HepG2 (cell line): Measurements from ENCODE around the gene ERLEC1. TPM values are rescaled to one million over a fixed set of nuclear protein-coding genes. Genes with fewer than 3 reads are reported as not detected.
A peak's percentile ranks its signal among the peaks of the same experiment; 100 is the strongest.

Experiments used
- EZH2 ChIP-seq: conservative IDR thresholded peaks from 2 replicates; pipeline ENCODE4 v1.6.1; 2012; ENCODE audit warnings: mild to moderate bottlenecking, low read depth, low read length, moderate library complexity
- FUBP1 ChIP-seq: sonication (generic); formaldehyde crosslinking; IDR thresholded peaks from 2 replicates; pipeline ENCODE4 v1.5.1; 2020; ENCODE audit warnings: missing genetic modification reagents, mild to moderate bottlenecking, borderline replicate concordance
- GABPA ChIP-seq, 2 experiments: IDR thresholded peaks; 2 replicates each; pipeline ENCODE4 v1.6.1; 2011 to 2016; ENCODE audit warnings: low read depth in 2 of 2, low read length in 1 of 2, missing biosample characterization in 1 of 2, missing genetic modification characterization in 1 of 2
- KDM6A ChIP-seq: IDR thresholded peaks from 2 replicates; pipeline ENCODE4 v1.6.1; 2016; ENCODE audit warnings: low read depth
- MEIS2 ChIP-seq: sonication (generic); formaldehyde crosslinking; IDR thresholded peaks from 2 replicates; pipeline ENCODE4 v1.9.0; 2021; ENCODE audit warnings: mild to moderate bottlenecking, missing genetic modification reagents
- NFATC3 ChIP-seq: sonication (generic); formaldehyde crosslinking; IDR thresholded peaks from 2 replicates; pipeline ENCODE4 v1.5.1; 2020; ENCODE audit warnings: mild to moderate bottlenecking, missing genetic modification reagents
- PAF1 ChIP-seq: IDR thresholded peaks from 2 replicates; pipeline ENCODE4 v1.6.1; 2016; ENCODE audit warnings: missing genetic modification reagents, missing compliant biosample characterization
- RORA ChIP-seq: sonication (generic); formaldehyde crosslinking; IDR thresholded peaks from 2 replicates; pipeline ENCODE4 v1.5.0; 2020; ENCODE audit warnings: mild to moderate bottlenecking, missing genetic modification reagents, moderate library complexity
- SIN3B ChIP-seq: fragments of 150-350 bp; IDR thresholded peaks from 2 replicates; pipeline ENCODE4 v1.6.1; 2014; ENCODE audit warnings: low read length
- SKI ChIP-seq: fragments of 450-650 bp; IDR thresholded peaks from one replicate; pipeline ENCODE4 v1.6.1; 2018; ENCODE audit warnings: mild to moderate bottlenecking; ENCODE audit not compliant: partially characterized antibody
- TCF7 ChIP-seq: sonication (generic); IDR thresholded peaks from 2 replicates; pipeline ENCODE4 v1.6.1; 2016; ENCODE audit warnings: antibody characterized with exemption, low read depth
- XBP1 ChIP-seq: sonication (generic); formaldehyde crosslinking; IDR thresholded peaks from 2 replicates; pipeline ENCODE4 v1.5.0; 2020; ENCODE audit warnings: missing genetic modification reagents
- ZKSCAN8 ChIP-seq: IDR thresholded peaks from 2 replicates; pipeline ENCODE4 v1.6.1; 2016; ENCODE audit warnings: borderline replicate concordance, missing genetic modification reagents, missing compliant biosample characterization
- ZNF136 ChIP-seq: sonication (generic); formaldehyde crosslinking; IDR thresholded peaks from 2 replicates; pipeline ENCODE4 v1.8.1; 2022; ENCODE audit warnings: low read depth, mild to moderate bottlenecking, moderate library complexity, missing genetic modification reagents
- ZNF335 ChIP-seq: sonication (generic); formaldehyde crosslinking; IDR thresholded peaks from 2 replicates; pipeline ENCODE4 v1.4.0; 2020; ENCODE audit warnings: missing genetic modification reagents
- ZNF367 ChIP-seq: sonication (generic); formaldehyde crosslinking; IDR thresholded peaks from 2 replicates; pipeline ENCODE4 v1.4.0; 2020; ENCODE audit warnings: missing genetic modification reagents, borderline replicate concordance
- ZNF562 ChIP-seq: sonication (generic); formaldehyde crosslinking; IDR thresholded peaks from 2 replicates; pipeline ENCODE4 v1.8.0; 2022; ENCODE audit warnings: missing genetic modification reagents, borderline replicate concordance
- ZNF616 ChIP-seq: sonication (generic); formaldehyde crosslinking; IDR thresholded peaks from 2 replicates; pipeline ENCODE4 v1.5.0; 2020; ENCODE audit warnings: low read depth, mild to moderate bottlenecking, missing genetic modification reagents
- polyA plus RNA-seq, 8 experiments: library from polyadenylated mRNA; depleted of rRNA in 3 of 8; stranded (reverse) in 7 of 8; unstranded in 1 of 8; fragments of >200 nt; fragmentation: Illumina TruSeq in 4 of 8; extraction: Trizol in 4 of 8; gene quantifications; 2 replicates each; pipeline versions ENCODE4 v1.2.1 to v1.2.3, GENCODE V29; 2011 to 2016; ENCODE audit warnings: low read depth in 4 of 8, missing spikeins in 1 of 8, mixed read lengths in 1 of 8; ENCODE audit not compliant: insufficient read depth in 1 of 8
- total RNA-seq, 5 experiments: library from RNA; depleted of rRNA; stranded (reverse); fragments of >200 nt; fragmentation: Illumina TruSeq; extraction: Trizol; gene quantifications; 2 replicates each; pipeline ENCODE4 v1.2.3, GENCODE V29; 2016; ENCODE audit warnings: low read depth in 1 of 5
- TF ChIP-seq, protein P1 (sequence below): sonication (generic); formaldehyde crosslinking; IDR thresholded peaks from 2 replicates; pipeline ENCODE4 v1.8.1; 2023; ENCODE audit warnings: mild to moderate bottlenecking, missing genetic modification reagents
- TF ChIP-seq, protein P2 (sequence below): sonication (generic); formaldehyde crosslinking; IDR thresholded peaks from 2 replicates; pipeline ENCODE4 v1.4.0; 2020; ENCODE audit warnings: missing genetic modification reagents, mild to moderate bottlenecking, borderline replicate concordance
- TF ChIP-seq, protein P3 (sequence below): sonication (generic); formaldehyde crosslinking; IDR thresholded peaks from 2 replicates; pipeline ENCODE4 v1.4.0; 2020; ENCODE audit warnings: missing genetic modification reagents

Gene ERLEC1
- total and polyA plus RNA-seq, 2 of the 13 experiments (the other 11 are each of a cell fraction or from before 2014, with no cell fraction given) = 87.3 to 88.4 TPM

- TF ChIP-seq SIN3B (peak; percentile 48; the same call in 1 of the 2 replicates), ZNF335 (CRISPR knock-in tag) (no peak), ZNF616 (CRISPR knock-in tag) (no peak), FUBP1 (CRISPR knock-in tag) (no peak), TCF7 (no peak), RORA (CRISPR knock-in tag) (no peak), MEIS2 (no peak; the same call in 1 of the 2 replicates), PAF1 (no peak), ZNF562 (CRISPR knock-in tag) (no peak), GABPA (IDR thresholded peaks at IDR 0.05; ENCODE audit: low read depth, low read length) (no peak), GABPA (CRISPR knock-in tag; IDR thresholded peaks at IDR 0.05; ENCODE audit: low read depth) (peak; percentile 45), EZH2 (no peak), ZNF367 (no peak), KDM6A (no peak), ZNF136 (CRISPR knock-in tag) (0 out of 2 replicates have a peak, but pooled peaks have one; percentile 12), XBP1 (no peak), SKI (no peak), ZKSCAN8 (no peak), NFATC3 (CRISPR knock-in tag) (no peak)
- TF ChIP-seq, protein P1, sequence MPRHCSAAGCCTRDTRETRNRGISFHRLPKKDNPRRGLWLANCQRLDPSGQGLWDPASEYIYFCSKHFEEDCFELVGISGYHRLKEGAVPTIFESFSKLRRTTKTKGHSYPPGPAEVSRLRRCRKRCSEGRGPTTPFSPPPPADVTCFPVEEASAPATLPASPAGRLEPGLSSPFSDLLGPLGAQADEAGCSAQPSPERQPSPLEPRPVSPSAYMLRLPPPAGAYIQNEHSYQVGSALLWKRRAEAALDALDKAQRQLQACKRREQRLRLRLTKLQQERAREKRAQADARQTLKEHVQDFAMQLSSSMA = no peak
- TF ChIP-seq, protein P2, sequence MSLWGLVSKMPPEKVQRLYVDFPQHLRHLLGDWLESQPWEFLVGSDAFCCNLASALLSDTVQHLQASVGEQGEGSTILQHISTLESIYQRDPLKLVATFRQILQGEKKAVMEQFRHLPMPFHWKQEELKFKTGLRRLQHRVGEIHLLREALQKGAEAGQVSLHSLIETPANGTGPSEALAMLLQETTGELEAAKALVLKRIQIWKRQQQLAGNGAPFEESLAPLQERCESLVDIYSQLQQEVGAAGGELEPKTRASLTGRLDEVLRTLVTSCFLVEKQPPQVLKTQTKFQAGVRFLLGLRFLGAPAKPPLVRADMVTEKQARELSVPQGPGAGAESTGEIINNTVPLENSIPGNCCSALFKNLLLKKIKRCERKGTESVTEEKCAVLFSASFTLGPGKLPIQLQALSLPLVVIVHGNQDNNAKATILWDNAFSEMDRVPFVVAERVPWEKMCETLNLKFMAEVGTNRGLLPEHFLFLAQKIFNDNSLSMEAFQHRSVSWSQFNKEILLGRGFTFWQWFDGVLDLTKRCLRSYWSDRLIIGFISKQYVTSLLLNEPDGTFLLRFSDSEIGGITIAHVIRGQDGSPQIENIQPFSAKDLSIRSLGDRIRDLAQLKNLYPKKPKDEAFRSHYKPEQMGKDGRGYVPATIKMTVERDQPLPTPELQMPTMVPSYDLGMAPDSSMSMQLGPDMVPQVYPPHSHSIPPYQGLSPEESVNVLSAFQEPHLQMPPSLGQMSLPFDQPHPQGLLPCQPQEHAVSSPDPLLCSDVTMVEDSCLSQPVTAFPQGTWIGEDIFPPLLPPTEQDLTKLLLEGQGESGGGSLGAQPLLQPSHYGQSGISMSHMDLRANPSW (CRISPR knock-in tag) = 0 out of 2 replicates have a peak, but pooled peaks have one; percentile 37
- TF ChIP-seq, protein P3, sequence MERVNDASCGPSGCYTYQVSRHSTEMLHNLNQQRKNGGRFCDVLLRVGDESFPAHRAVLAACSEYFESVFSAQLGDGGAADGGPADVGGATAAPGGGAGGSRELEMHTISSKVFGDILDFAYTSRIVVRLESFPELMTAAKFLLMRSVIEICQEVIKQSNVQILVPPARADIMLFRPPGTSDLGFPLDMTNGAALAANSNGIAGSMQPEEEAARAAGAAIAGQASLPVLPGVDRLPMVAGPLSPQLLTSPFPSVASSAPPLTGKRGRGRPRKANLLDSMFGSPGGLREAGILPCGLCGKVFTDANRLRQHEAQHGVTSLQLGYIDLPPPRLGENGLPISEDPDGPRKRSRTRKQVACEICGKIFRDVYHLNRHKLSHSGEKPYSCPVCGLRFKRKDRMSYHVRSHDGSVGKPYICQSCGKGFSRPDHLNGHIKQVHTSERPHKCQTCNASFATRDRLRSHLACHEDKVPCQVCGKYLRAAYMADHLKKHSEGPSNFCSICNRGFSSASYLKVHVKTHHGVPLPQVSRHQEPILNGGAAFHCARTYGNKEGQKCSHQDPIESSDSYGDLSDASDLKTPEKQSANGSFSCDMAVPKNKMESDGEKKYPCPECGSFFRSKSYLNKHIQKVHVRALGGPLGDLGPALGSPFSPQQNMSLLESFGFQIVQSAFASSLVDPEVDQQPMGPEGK (CRISPR knock-in tag) = no peak
Observed at GRCh38 chr2:53767405-53768241, 19.2 kb upstream of the ERLEC1 start, which contains the start of gene CHAC2 (continued).
